PFSK-1 (cell line): ENCODE results near the gene TLX3.

Experiments used
- FOXP2 ChIP-seq: optimal IDR thresholded peaks from 2 replicates; pipeline ENCODE3; 2011; ENCODE audit warnings: borderline replicate concordance, control low read depth, inconsistent platforms; ENCODE audit not compliant: insufficient read depth; ENCODE audit errors: extremely low read length, extremely low read depth
- POLR2AphosphoS5 ChIP-seq: IDR thresholded peaks from 2 replicates; pipeline ENCODE4 v1.6.1; 2012; ENCODE audit warnings: low read depth, mild to moderate bottlenecking, control low read depth, low read length, moderate library complexity
- REST ChIP-seq, 2 experiments: IDR thresholded peaks; 2 replicates each; pipeline versions ENCODE4 v1.6.1 to v1.8.0; 2011 to 2012; ENCODE audit warnings: low read depth in 2 of 2, low read length in 2 of 2, control low read depth in 1 of 2, inconsistent platforms in 1 of 2, mild to moderate bottlenecking in 1 of 2, moderate library complexity in 1 of 2; ENCODE audit not compliant: insufficient read depth in 1 of 2
- SIN3A ChIP-seq: IDR thresholded peaks from 2 replicates; pipeline ENCODE4 v1.6.1; 2012; ENCODE audit warnings: mild to moderate bottlenecking, low read length, moderate library complexity, borderline replicate concordance; ENCODE audit not compliant: insufficient read depth
- TAF1 ChIP-seq: IDR thresholded peaks from 2 replicates; pipeline ENCODE4 v1.6.1; 2012; ENCODE audit warnings: low read length, control low read depth, borderline replicate concordance; ENCODE audit not compliant: insufficient read depth

TLX3 gene

GRCh38 chr5:171351536-171352073, 42.6 kb downstream of the TLX3 start:
- TF ChIP-seq FOXP2 (no peak), TAF1 (no peak), REST (IDR thresholded peaks at IDR 0.05; ENCODE audit: insufficient read depth in 1 of 2, low read depth in 2 of 2, low read length in 2 of 2) (no peak), POLR2AphosphoS5 (no peak), SIN3A (no peak)

- TF ChIP-seq SIN3A (no peak), FOXP2 (no peak), REST (IDR thresholded peaks at IDR 0.05; ENCODE audit: insufficient read depth in 1 of 2, low read depth in 2 of 2, low read length in 2 of 2) (no peak), POLR2AphosphoS5 (no peak), TAF1 (no peak)
Measured at GRCh38 chr5:171355302-171355724, 46.3 kb downstream of the TLX3 start.

- TF ChIP-seq TAF1 (no peak), POLR2AphosphoS5 (no peak), SIN3A (no peak), REST (IDR thresholded peaks at IDR 0.05; ENCODE audit: insufficient read depth in 1 of 2, low read depth in 2 of 2, low read length in 2 of 2) (no peak), FOXP2 (no peak)
Measured at GRCh38 chr5:171357843-171358242, 48.8 kb downstream of the TLX3 start.
